HCT116 (cell line): Measurements from ENCODE around the gene SLAMF7. TPM values are rescaled to one million over a fixed set of nuclear protein-coding genes. Genes with fewer than 3 reads are reported as not detected.

Experiments
- ATAC-seq: fragments of 200-7000 bp; cut with Tn5 transposase; 2 replicates; pipeline ENCODE4 v1.9.1; 2020; ENCODE audit warnings: mild to moderate bottlenecking, moderate library complexity
- BruUV-seq: library from RNA; stranded (reverse); fragments of 400-500 nt; replicated peaks from 2 replicates; lab custom pipeline; 2021; lab: Mats Ljungman, UMichigan
- CTCF ChIA-PET: fragments of 300-600 bp; sonication (Branson Sonifier 250); formaldehyde crosslinking; loops from one replicate; lab custom pipeline; 2021; ENCODE audit warnings: antibody characterized with exemption; lab: Charles Lee
- POLR2A ChIA-PET: fragments of 300-600, 350-600 bp; sonication (Branson Sonifier 250); formaldehyde crosslinking; loops from one replicate; lab custom pipeline; 2021; ENCODE audit warnings: antibody characterized with exemption; lab: Charles Lee
- RAD21 ChIA-PET, 2 experiments: fragments of 300-600 bp; sonication (Branson Sonifier 250); formaldehyde crosslinking; loops; one replicate each; lab custom pipeline; 2023; ENCODE audit warnings: low total read pairs in 2 of 2; ENCODE audit not compliant: uncharacterized antibody in 2 of 2, unreplicated experiment in 2 of 2, low non-redundant PET in 1 of 2; lab: Charles Lee
- DNase-seq: peaks from one replicate; pipeline ENCODE4 v3.0.0-alpha.2; 2010; ENCODE audit warnings: low read depth, low spot score
- H2AFZ ChIP-seq: fragments of 200-600 bp; shearing (Covaris generic), sonication (generic); 2 replicates; pipeline ENCODE4 v1.6.1; 2017; ENCODE audit warnings: low read depth, mixed run types, mixed read lengths, antibody characterized with exemption, low read length; ENCODE audit not compliant: poor library complexity, severe bottlenecking
- H3K27ac ChIP-seq: 2 replicates; pipeline ENCODE4 v1.5.1; 2012; ENCODE audit warnings: low read depth, low read length
- H3K27me3 ChIP-seq: fragments of 200-600 bp; sonication (generic); 2 replicates; pipeline ENCODE4 v1.6.1; 2016; ENCODE audit warnings: mixed run types, low read length, mixed read lengths; ENCODE audit not compliant: insufficient read depth
- H3K36me3 ChIP-seq, 2 experiments: fragments of 200-500 bp in 1 of 2; fragments of 200-600 bp in 1 of 2; sonication (Bioruptor generic) in 1 of 2; sonication (generic) in 1 of 2; 2 replicates each; pipeline versions ENCODE4 v1.5.1 to v1.6.1; 2014 to 2016; ENCODE audit warnings: low read length in 2 of 2, inconsistent platforms in 1 of 2, mixed read lengths in 1 of 2, mixed run types in 1 of 2; ENCODE audit not compliant: insufficient read depth in 2 of 2, control insufficient read depth in 1 of 2
- H3K4me1 ChIP-seq, 2 experiments: fragments of 200-600 bp in 1 of 2; sonication (generic) in 1 of 2; 2 replicates each; pipeline versions ENCODE4 v1.5.1 to v1.6.1; 2012 to 2017; ENCODE audit warnings: low read length in 2 of 2, inconsistent platforms in 1 of 2, mild to moderate bottlenecking in 1 of 2, mixed read lengths in 1 of 2, mixed run types in 1 of 2, moderate library complexity in 1 of 2; ENCODE audit not compliant: insufficient read depth in 2 of 2, control insufficient read depth in 1 of 2
- H3K4me2 ChIP-seq: fragments of 200-600 bp; sonication (generic); 2 replicates; pipeline ENCODE4 v1.6.1; 2017; ENCODE audit warnings: mixed run types, low read length, mixed read lengths
- H3K4me3 ChIP-seq, 2 experiments: fragments of 200-600 bp in 1 of 2; sonication (generic) in 1 of 2; replicated peaks in 1 of 2; 2 replicates each; pipeline ENCODE4 v1.5.1; 2011 to 2016; ENCODE audit warnings: low read length in 2 of 2, control low read depth in 1 of 2, low read depth in 1 of 2, mild to moderate bottlenecking in 1 of 2, mixed read lengths in 1 of 2, mixed run types in 1 of 2
- H3K79me2 ChIP-seq: fragments of 200-600 bp; sonication (generic); 2 replicates; pipeline ENCODE4 v1.6.1; 2017; ENCODE audit warnings: mild to moderate bottlenecking, mixed run types, low read length, moderate library complexity, mixed read lengths; ENCODE audit not compliant: insufficient read depth
- H3K9ac ChIP-seq: fragments of 200-600 bp; sonication (generic); 2 replicates; pipeline ENCODE4 v1.6.1; 2016; ENCODE audit warnings: low read length, mixed read lengths
- H3K9me2 ChIP-seq: fragments of 200-600 bp; sonication (generic), shearing (Covaris generic); 2 replicates; pipeline ENCODE4 v1.6.1; 2017; ENCODE audit warnings: mixed run types, mild to moderate bottlenecking, moderate library complexity; ENCODE audit not compliant: insufficient read depth
- H3K9me3 ChIP-seq, 2 experiments: fragments of 200-500 bp in 1 of 2; fragments of 200-600 bp in 1 of 2; sonication (Bioruptor generic) in 1 of 2; sonication (generic) in 1 of 2; 2 replicates each; pipeline ENCODE4 v1.6.1; 2014 to 2017; ENCODE audit warnings: low read length in 2 of 2, mixed read lengths in 2 of 2, inconsistent platforms in 1 of 2, low read depth in 1 of 2, mild to moderate bottlenecking in 1 of 2, mixed run types in 1 of 2, moderate library complexity in 1 of 2; ENCODE audit not compliant: control insufficient read depth in 1 of 2, insufficient read depth in 1 of 2
- H4K20me1 ChIP-seq: fragments of 200-600 bp; sonication (generic), shearing (Covaris generic); 2 replicates; pipeline ENCODE4 v1.6.1; 2017; ENCODE audit warnings: mixed run types, mild to moderate bottlenecking, moderate library complexity; ENCODE audit not compliant: insufficient read depth
- CEBPB ChIP-seq: IDR thresholded peaks from 2 replicates; pipeline ENCODE4 v1.6.1; 2012; ENCODE audit warnings: low read depth
- EGR1 ChIP-seq: IDR thresholded peaks from 2 replicates; pipeline ENCODE4 v1.6.1; 2012; ENCODE audit warnings: low read depth
- EZH2phosphoT487 ChIP-seq: fragments of 200-600 bp; IDR thresholded peaks from 2 replicates; pipeline ENCODE4 v1.6.1; 2018; ENCODE audit warnings: antibody characterized with exemption, borderline replicate concordance
- FOSL1 ChIP-seq: IDR thresholded peaks from 2 replicates; pipeline ENCODE4 v1.6.1; 2012; ENCODE audit warnings: low read depth
- POLR2A ChIP-seq: IDR thresholded peaks from 2 replicates; pipeline ENCODE4 v1.7.0; 2011; ENCODE audit warnings: borderline replicate concordance; ENCODE audit not compliant: insufficient read depth, insufficient read length; ENCODE audit errors: extremely low read depth
- POLR2AphosphoS5 ChIP-seq: IDR thresholded peaks from 2 replicates; pipeline ENCODE4 v1.6.1; 2011; ENCODE audit warnings: mild to moderate bottlenecking, low read depth, low read length, moderate library complexity
- SIN3A ChIP-seq: IDR thresholded peaks from 2 replicates; pipeline ENCODE4 v1.6.1; 2012; ENCODE audit warnings: low read depth
- SP1 ChIP-seq: IDR thresholded peaks from 2 replicates; pipeline ENCODE4 v1.6.1; 2012; ENCODE audit warnings: low read depth
- TCF7L2 ChIP-seq: IDR thresholded peaks from 2 replicates; pipeline ENCODE4 v1.7.0; 2011; ENCODE audit warnings: borderline replicate concordance, inconsistent platforms; ENCODE audit not compliant: insufficient read depth, insufficient read length; ENCODE audit errors: extremely low read depth
- YY1 ChIP-seq: IDR thresholded peaks from 2 replicates; pipeline ENCODE4 v1.6.1; 2011; ENCODE audit warnings: low read length, low read depth, moderate library complexity, mild to moderate bottlenecking; ENCODE audit not compliant: insufficient replicate concordance; ENCODE audit errors: extremely low read depth
- ZFX ChIP-seq: fragments of 450-650 bp; IDR thresholded peaks from 2 replicates; pipeline ENCODE4 v1.6.1; 2017
- ZNF274 ChIP-seq: fragments of 200-500 bp; sonication (Bioruptor generic); IDR thresholded peaks from 2 replicates; pipeline ENCODE4 v1.6.1; 2014; ENCODE audit warnings: mild to moderate bottlenecking, low read depth, low read length, inconsistent platforms
- intact Hi-C: fragments of 100-400 bp; cut with micrococcal nuclease; formaldehyde crosslinking; loops from 2 replicates; pipeline ENCODE4 v1.10.0; 2022
- total RNA-seq: library from RNA; stranded (reverse); gene quantifications from one replicate; pipeline ENCODE4 v1.2.1, GENCODE V29; 2021; ENCODE audit not compliant: unreplicated experiment
- TF ChIP-seq, protein P1 (sequence below): IDR thresholded peaks from 2 replicates; pipeline ENCODE4 v1.6.1; 2012; ENCODE audit warnings: low read depth

The SLAMF7 gene
- total RNA-seq, 1 experiment from 2014 or later, result 0.34 TPM

DNA sequence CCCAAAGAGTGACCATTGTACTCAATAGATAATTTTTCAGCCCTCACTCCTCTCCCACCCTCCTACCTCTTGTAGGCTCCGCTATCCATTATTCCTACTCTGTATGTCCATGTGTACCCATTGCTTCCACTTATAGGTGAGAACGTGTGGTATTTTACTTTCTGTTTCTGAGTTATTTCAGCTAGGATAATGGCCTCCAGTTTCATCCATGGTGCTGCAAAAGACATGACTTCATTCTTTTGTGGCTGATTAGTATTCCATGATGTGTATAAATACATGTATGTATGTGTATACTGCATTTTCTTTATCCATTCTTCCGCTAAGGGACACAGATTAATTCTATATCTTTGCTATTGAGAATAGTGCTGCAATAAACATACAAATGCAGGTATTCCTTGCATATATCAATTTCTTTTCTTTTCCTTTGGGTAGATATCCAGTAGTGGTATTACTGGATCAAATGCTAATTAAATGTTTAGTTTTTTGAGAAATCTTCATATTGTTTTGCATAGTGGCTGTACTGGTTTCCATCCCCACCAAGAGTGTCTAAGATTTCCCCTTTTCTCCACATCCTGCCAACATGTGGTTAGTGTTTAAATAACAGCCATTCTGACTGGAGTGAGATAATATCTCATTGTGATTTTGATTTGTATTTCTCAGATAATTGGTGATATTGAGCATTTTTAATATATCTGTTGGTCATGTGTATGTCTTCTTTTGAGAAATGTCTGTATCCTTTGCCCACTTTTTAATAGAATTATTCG, 61.8 kb downstream of the SLAMF7 start:
- CTCF ChIA-PET, result no interaction called here
- no peak for ATAC-seq
- intact Hi-C loops, result no loop called here

More for the DNA sequence above, 61.8 kb downstream of the SLAMF7 start:
- H3K9me3 ChIP-seq, result no peaks in the 10 kb centered on the region
- no peaks in the 10 kb centered on the region for H3K9me2 ChIP-seq
- no peak overlapping the region for H3K4me2 ChIP-seq
- H3K79me2 ChIP-seq, result no peaks in the 10 kb centered on the region
- H3K27me3 ChIP-seq, result no peaks in the 10 kb centered on the region
- no TSS peak for BruUV-seq
- no peak overlapping the region for H3K4me3 ChIP-seq
- H2AFZ ChIP-seq, result no peak overlapping the region
- H3K4me1 ChIP-seq, result no peaks in the 10 kb centered on the region
- POLR2A ChIA-PET, result no interaction called here
- no peak overlapping the region for H3K27ac ChIP-seq
- no peak overlapping the region for H3K9ac ChIP-seq
- no peaks in the 10 kb centered on the region for H4K20me1 ChIP-seq
- TF ChIP-seq SIN3A (no peak), YY1 (no peak), FOSL1 (no peak), POLR2AphosphoS5 (no peak), ZNF274 (no peak), EGR1 (no peak), SP1 (no peak), CEBPB (no peak), ZFX (no peak), EZH2phosphoT487 (no peak), TCF7L2 (no peak), POLR2A (no peak)
- TF ChIP-seq, protein P1, sequence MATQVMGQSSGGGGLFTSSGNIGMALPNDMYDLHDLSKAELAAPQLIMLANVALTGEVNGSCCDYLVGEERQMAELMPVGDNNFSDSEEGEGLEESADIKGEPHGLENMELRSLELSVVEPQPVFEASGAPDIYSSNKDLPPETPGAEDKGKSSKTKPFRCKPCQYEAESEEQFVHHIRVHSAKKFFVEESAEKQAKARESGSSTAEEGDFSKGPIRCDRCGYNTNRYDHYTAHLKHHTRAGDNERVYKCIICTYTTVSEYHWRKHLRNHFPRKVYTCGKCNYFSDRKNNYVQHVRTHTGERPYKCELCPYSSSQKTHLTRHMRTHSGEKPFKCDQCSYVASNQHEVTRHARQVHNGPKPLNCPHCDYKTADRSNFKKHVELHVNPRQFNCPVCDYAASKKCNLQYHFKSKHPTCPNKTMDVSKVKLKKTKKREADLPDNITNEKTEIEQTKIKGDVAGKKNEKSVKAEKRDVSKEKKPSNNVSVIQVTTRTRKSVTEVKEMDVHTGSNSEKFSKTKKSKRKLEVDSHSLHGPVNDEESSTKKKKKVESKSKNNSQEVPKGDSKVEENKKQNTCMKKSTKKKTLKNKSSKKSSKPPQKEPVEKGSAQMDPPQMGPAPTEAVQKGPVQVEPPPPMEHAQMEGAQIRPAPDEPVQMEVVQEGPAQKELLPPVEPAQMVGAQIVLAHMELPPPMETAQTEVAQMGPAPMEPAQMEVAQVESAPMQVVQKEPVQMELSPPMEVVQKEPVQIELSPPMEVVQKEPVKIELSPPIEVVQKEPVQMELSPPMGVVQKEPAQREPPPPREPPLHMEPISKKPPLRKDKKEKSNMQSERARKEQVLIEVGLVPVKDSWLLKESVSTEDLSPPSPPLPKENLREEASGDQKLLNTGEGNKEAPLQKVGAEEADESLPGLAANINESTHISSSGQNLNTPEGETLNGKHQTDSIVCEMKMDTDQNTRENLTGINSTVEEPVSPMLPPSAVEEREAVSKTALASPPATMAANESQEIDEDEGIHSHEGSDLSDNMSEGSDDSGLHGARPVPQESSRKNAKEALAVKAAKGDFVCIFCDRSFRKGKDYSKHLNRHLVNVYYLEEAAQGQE, result no peak
- RAD21 ChIA-PET, result no interaction called here
- H3K36me3 ChIP-seq, result no peaks in the 10 kb centered on the region
- DNase-seq, result no peak
